HFFc6 (cell line): Measurements from ENCODE around the gene IL12RB1. TPM values are rescaled to one million over a fixed set of nuclear protein-coding genes. Genes with fewer than 3 reads are reported as not detected.

Experiments
- DNase-seq: peaks from one replicate; pipeline ENCODE4 v3.0.0-alpha.2; 2018
- H3K27ac Mint-ChIP-seq: 2 replicates; pipeline ENCODE4 v1.8.0; 2020; ENCODE audit warnings: mild to moderate bottlenecking, mixed read lengths
- H3K27me3 Mint-ChIP-seq: 2 replicates; pipeline ENCODE4 v1.8.0; 2021; ENCODE audit warnings: mild to moderate bottlenecking, moderate library complexity, mixed read lengths; ENCODE audit not compliant: insufficient read depth
- H3K36me3 Mint-ChIP-seq: 2 replicates; pipeline ENCODE4 v1.8.0; 2021; ENCODE audit warnings: low read depth, mixed read lengths
- H3K4me1 Mint-ChIP-seq: 2 replicates; pipeline ENCODE4 v1.8.0; 2020; ENCODE audit warnings: low read depth, mixed read lengths
- H3K4me3 Mint-ChIP-seq: 2 replicates; pipeline ENCODE4 v1.8.0; 2020; ENCODE audit warnings: mild to moderate bottlenecking, moderate library complexity, mixed read lengths
- H3K9me3 Mint-ChIP-seq: 2 replicates; pipeline ENCODE4 v1.8.0; 2020; ENCODE audit warnings: mild to moderate bottlenecking, mixed read lengths
- total RNA-seq, 6 experiments: library from RNA; stranded (reverse); fragmentation: NEBNext Ultra II Directional; extraction: Animal tissue kit (Norgen Biotek cat#: 25700); gene quantifications; 2 replicates in 1 of 6; 3 replicates in 5 of 6; pipeline ENCODE4 v1.2.3, GENCODE V29; 2021
- TF ChIP-seq, protein P1 (sequence below): fragments of 200-600 bp; sonication (generic); IDR thresholded peaks from 2 replicates; pipeline ENCODE4 v1.5.0; 2021; ENCODE audit warnings: antibody characterized with exemption, mild to moderate bottlenecking

IL12RB1 gene
- total RNA-seq, 6 experiments from 2014 or later: 0.10 TPM; not detected in 5

- no peak for DNase-seq
- no peaks in the 10 kb centered on the region for H3K27me3 Mint-ChIP-seq
- H3K9me3 Mint-ChIP-seq: no peaks in the 10 kb centered on the region
- no peak overlapping the region for H3K27ac Mint-ChIP-seq
- no peak overlapping the region for H3K4me3 Mint-ChIP-seq
- H3K36me3 Mint-ChIP-seq: 0 out of 2 replicates have a peak, but pooled peaks cover 4% of the 10 kb centered on the region
- peaks cover 15% of the 10 kb centered on the region for H3K4me1 Mint-ChIP-seq
- TF ChIP-seq, protein P1, sequence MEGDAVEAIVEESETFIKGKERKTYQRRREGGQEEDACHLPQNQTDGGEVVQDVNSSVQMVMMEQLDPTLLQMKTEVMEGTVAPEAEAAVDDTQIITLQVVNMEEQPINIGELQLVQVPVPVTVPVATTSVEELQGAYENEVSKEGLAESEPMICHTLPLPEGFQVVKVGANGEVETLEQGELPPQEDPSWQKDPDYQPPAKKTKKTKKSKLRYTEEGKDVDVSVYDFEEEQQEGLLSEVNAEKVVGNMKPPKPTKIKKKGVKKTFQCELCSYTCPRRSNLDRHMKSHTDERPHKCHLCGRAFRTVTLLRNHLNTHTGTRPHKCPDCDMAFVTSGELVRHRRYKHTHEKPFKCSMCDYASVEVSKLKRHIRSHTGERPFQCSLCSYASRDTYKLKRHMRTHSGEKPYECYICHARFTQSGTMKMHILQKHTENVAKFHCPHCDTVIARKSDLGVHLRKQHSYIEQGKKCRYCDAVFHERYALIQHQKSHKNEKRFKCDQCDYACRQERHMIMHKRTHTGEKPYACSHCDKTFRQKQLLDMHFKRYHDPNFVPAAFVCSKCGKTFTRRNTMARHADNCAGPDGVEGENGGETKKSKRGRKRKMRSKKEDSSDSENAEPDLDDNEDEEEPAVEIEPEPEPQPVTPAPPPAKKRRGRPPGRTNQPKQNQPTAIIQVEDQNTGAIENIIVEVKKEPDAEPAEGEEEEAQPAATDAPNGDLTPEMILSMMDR: no peak
Observed at GRCh38 chr19:18121166-18121565, 34.4 kb upstream of the IL12RB1 start.

DNA sequence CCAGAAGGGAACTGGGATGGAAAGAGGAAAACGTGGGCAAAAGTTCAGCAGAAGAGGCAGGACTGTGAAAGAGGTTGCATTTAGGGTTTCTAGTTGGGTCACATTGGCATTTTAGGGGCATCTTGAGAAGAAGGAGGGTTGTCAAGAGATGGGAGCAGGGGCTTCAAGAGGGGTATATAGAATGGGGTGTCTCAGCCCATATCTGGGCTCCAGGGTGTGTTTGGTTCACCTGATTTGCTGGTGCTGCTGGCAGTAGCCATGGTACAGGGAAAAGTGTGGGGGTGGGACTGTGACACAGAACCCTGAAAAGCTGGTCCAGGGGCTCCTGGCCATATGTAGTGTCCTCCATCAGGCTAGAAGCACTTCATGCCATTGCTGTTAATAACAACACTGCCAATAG lies 33.4 kb upstream of the IL12RB1 start:
- peaks cover 15% of the 10 kb centered on the region for H3K4me1 Mint-ChIP-seq
- H3K27ac Mint-ChIP-seq: no peak overlapping the region
- no peaks in the 10 kb centered on the region for H3K9me3 Mint-ChIP-seq
- DNase-seq: no peak
- TF ChIP-seq, protein P1: no peak
- H3K4me3 Mint-ChIP-seq: no peak overlapping the region
- H3K36me3 Mint-ChIP-seq: no peaks in the 10 kb centered on the region
- H3K27me3 Mint-ChIP-seq: no peaks in the 10 kb centered on the region

GRCh38 chr19:18119717-18120105 lies 33.0 kb upstream of the IL12RB1 start:
- H3K27me3 Mint-ChIP-seq: peaks cover under 1% of the 10 kb centered on the region; the same call in 1 of the 2 replicates
- peaks cover 15% of the 10 kb centered on the region for H3K4me1 Mint-ChIP-seq
- no peak overlapping the region for H3K27ac Mint-ChIP-seq
- TF ChIP-seq, protein P1: no peak
- no peaks in the 10 kb centered on the region for H3K9me3 Mint-ChIP-seq
- 0 out of 2 replicates have a peak, but pooled peaks cover under 1% of the 10 kb centered on the region for H3K36me3 Mint-ChIP-seq
- H3K4me3 Mint-ChIP-seq: no peak overlapping the region
- no peak for DNase-seq

DNA sequence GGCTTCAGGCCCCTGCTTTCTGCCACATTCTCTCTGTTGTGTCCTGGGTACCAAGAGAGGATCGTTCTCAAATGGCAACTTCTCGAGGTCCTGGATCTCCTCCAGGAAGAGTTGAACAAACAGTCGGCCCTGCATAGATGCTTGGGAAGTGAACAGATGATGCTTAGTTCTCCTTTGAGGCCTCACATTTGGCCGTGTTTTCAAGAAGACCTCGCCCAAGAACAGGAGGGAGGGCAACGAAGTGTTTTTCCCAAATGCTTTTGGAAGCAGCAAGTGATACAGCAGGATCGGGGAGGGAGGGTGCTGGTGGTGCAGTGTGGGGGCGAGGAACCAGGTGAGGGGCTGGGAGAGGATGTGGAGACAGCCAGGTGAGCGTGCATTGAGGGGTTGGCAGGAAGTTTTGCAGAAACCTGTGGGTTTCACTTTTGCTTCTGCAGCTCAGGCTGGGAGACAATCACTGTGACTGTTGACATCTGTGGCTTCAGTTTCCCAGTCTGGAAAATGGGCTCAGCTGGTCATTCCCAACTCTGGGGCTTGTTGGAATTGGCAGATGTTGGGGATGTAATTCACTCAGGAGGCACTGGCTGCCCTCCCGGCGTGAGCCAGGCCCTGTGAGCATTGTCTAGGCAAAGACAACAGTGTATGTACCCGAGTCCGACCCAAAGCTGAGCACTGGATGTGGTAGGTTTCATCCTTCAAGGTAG lies 32.4 kb upstream of the IL12RB1 start:
- TF ChIP-seq, protein P1: no peak
- no peaks in the 10 kb centered on the region for H3K9me3 Mint-ChIP-seq
- H3K4me3 Mint-ChIP-seq: peak overlapping the region; percentile 86
- H3K4me1 Mint-ChIP-seq: peaks cover 15% of the 10 kb centered on the region
- DNase-seq: no peak
- 0 out of 2 replicates have a peak, but pooled peaks cover 4% of the 10 kb centered on the region for H3K36me3 Mint-ChIP-seq
- H3K27me3 Mint-ChIP-seq: peaks cover 3% of the 10 kb centered on the region
- no peak overlapping the region for H3K27ac Mint-ChIP-seq

GRCh38 chr19:18118420-18119012 lies 31.8 kb upstream of the IL12RB1 start:
- peaks cover 3% of the 10 kb centered on the region for H3K27me3 Mint-ChIP-seq
- H3K4me1 Mint-ChIP-seq: peaks cover 15% of the 10 kb centered on the region
- TF ChIP-seq, protein P1: no peak; the same call in 1 of the 2 replicates
- DNase-seq: no peak
- H3K36me3 Mint-ChIP-seq: 0 out of 2 replicates have a peak, but pooled peaks cover 4% of the 10 kb centered on the region
- no peak overlapping the region for H3K27ac Mint-ChIP-seq
- peak overlapping the region; percentile 86 for H3K4me3 Mint-ChIP-seq
- H3K9me3 Mint-ChIP-seq: no peaks in the 10 kb centered on the region
